HG02759 (cell line): ENCODE results near the gene RBM14.
"Not testable (repeated sequence)": the region's sequence is repeated elsewhere in the genome, so short reads cannot be mapped to it uniquely, and the experiment has no call there.

Source experiments
- ATAC-seq: cut with Tn5 transposase; IDR thresholded peaks from one replicate; pipeline ENCODE4 v1.9.1; 2021; ENCODE audit warnings: mild to moderate bottlenecking, moderate library complexity; ENCODE audit not compliant: unreplicated experiment

RBM14 gene

DNA sequence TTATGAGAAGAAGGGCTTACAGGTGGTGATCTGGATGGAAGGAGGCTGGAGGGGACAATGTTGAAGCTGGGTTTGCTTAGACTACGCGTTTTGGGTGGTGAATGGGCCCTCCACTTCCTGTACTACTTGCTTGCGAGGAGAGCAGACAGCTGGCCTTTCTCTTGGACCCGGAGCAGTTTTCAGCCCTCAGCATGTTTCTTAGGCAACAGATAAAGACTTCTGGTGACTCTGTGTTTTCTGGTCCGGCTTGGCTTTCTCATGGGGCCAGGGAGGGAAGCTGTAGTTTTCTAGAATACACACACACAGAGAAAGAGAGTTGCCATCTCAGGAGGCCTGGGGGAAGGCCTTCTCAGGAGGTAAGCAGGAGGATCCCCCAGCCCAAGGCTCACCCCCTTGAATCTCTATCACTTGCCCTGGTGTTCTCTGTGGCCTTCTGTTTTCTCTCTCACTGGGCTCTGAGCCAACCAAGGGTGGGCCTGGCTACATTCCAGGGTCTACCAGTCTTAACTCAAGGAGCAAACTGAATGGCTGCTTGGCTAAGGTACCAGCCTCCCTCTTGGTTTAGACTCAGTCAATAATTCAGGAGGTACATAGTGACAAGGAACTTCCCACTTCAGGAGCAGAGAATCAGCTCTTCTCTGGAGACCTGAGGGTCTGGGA lies 21.1 kb upstream of the RBM14 start:
- no peak for ATAC-seq

DNA sequence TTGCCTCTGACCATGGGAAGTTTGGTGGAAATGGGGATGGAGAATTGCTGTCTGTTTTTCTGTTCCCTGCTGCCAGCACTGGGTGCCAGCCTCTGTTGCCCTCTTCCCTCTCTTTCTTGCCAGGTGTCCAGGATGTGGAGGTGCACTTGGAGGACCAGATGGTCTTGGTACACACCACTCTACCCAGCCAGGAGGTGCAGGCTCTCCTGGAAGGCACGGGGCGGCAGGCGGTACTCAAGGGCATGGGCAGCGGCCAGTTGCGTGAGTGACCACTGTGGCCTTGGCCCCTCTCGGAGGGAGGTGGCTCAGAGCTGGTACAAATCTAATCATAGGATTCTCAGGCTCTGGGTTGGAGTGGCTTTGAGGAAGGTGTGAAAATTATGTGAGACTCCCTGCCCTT lies 17.4 kb upstream of the RBM14 start:
- no peak for ATAC-seq

DNA sequence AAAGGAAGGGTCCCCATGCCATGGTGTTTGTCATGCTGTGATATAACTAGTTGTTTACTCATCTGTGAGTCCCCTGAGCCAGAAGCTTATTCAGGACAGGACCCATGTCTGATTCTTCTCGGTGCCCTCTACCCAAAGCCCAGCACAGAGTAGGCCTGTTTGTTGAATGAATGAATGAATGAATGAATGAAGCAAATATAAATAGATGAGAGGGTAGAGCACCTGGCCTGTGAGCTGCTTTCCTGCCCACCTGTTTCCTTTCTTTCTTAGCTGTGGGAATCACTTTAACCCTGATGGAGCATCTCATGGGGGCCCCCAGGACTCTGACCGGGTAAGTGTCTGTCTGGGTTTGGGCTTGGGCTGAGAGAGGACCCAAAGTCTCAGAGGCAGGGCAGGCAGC lies 16.2 kb upstream of the RBM14 start:
- ATAC-seq = no peak

DNA sequence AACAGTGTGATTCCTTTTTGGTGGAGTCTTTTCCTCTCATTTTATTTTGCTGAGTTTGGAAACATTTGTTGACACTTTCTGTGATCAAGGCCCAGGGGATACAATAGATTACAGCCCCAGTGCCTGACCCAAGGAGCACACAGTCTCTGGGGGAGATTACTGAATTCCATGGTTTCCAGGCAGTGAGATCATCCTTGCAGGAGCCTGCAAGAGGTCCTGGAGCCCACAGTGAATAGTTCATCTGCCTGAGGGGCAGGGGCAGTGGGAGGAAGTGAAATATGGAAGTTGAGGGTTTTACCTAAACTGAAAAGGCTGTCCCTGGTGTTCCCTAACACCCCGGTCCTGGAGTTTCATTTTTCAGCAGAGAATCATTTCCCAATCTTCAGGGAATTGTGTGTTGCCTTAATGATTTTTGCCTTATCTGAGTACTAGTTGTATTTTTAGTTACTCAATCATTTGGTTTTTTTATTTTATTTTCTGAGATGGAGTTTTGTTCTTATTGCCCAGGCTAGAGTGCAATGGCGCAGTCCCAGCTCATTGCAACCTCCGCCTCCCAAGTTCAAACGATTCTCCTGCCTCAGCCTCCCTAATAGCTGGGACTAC lies 15.7 kb upstream of the RBM14 start:
- ATAC-seq = no peak

DNA sequence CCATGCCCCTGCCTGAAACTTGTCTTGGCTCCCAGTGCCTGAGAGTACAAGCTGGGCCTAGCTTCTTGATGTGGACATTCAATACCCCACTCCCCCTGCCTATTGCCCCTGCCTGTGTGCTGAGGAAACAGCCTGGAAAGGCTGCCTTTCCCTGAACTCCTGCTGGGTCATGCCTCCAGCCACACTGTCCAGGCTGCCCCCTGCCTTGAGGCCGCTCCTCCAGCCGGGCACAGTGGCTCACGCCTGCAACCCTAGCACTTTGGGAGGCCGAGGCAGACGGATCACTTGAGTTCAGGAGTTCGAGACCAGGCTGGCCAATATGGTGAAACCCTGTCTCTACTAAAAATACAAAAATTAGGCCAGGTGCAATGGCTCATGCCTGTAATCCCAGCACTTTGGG lies 13.4 kb upstream of the RBM14 start:
- no peak for ATAC-seq

DNA sequence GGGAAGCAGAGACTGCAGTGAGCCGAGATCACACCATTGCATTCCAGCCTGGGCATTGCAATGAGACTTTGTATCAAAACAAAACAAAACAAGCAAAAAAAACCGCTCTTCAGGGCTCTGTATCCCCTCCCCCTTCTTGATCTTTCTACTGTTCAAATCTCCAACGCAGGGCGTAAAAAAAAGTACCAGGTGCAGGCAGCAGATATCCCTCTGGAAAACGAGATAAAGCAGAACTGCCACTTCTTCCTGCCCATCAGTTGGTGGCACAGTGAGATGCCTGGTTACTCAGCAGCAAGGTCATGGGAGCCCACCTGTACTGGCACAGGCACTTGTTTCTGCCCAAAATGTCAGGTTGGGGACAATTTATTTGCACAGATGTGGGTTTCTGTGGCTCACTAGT lies 12.3 kb upstream of the RBM14 start:
- ATAC-seq = no peak

DNA sequence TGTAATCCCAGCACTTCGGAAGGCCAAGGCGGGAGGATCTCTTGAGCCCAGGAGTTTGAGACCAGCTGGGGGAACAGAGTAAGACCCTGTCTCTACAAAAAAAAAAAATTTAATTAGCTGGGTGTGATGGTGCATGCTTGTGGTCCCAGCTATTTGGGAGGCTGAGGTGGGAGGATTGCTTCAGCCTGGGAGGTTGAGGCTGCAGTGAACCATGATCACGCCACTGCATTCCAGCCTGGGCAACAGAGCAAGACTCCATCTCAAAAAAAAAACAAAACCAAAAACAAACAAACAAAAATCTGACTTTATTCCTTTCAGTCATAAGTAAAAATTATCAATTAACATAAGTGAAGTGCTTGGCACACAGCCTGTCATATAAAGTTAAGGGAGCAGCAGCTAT lies 9.8 kb upstream of the RBM14 start:
- not testable (repeated sequence) for ATAC-seq

DNA sequence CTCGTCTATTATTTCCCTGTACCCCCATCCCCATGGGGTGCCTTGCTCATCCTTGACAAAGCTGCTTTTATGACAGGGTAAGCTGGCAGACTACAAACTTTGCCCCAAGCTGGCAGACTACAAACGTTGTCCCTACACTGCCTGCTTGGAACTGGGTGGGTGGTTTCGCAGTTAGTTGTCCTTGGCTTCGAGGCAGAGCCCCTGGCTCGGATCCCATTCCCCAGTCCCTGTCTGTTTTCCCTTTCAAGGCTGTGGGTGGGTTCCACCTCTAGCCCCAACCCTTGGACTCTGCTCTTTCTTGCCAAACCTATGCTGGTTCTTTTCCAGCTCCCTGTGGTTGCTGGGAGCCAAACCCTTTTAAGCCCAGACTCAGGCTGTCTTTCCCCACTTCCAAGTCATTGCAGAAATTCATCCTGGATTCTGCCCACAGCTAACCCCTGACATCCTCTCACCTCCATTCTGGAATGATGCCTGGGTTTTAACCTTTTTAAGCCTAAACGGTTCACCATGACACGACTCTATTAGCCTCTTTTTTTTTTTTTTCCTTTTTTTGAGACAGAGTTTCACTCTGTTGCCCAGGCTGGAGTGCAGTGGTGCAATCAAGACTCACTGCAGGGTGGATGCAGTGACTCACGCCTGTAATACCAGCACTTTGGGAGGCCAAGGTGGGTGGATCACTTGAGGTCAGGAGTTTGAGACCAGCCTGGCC lies 9.2 kb upstream of the RBM14 start:
- ATAC-seq = no peak

DNA sequence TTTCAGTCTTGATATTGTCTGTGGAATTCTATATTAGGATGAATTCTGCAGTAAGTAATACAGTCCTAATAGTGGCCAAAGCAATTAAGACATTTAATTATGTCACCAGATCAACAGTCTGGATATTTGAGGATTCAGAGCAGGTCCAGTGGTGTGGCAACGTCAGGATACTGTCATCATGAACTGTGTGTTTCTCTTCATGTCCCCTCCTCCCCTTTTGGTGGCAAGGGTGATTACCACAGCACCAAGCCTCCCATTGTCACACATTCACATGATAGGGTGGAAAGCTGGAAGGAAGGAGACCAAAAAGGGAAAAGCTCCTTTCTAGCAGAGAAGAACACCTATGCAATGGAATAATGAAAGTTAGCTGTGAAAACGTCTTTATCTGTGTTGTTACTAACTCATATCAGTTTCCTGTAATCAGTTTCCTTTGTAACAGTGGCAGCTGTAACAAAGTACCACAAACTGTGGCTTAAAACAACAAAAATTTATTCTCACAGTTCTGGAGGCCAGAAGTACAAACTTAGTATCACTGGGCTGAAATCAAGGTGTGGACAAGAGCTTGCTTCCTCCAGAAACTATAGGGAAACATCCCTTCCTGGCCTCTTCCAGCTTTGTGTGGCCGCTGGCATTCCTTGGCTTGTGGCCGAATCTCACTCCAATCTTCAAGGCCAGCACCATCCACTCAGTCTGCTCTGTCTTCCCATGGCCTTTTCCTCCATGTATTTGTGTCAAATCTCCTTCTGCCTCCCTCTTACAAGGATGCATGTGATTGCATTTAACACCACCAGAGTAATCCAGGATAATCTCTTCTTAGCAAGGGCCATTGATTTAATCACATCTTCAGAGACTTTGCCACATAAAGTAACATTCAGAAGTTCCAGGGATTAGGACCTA lies 6.5 kb upstream of the RBM14 start:
- no peak for ATAC-seq

DNA sequence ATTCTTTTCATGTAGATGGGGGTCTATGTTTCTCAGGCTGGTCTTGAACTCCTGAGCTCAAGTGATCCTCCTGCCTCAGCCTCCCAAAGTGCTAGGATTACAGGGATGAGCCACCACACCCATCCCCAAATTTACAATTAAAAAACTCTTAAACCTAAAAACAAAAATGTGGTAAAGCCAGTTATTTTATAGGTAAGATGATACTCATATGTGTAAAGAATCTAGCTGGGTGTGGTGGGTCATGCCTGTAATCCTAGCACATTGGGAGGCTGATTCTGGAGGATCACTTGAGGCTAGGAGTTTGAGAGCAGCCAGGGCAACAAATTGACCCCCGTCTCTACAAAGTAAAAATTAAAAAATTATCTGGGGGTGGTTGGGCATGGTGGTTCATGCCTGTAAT lies 4.0 kb upstream of the RBM14 start:
- ATAC-seq = no peak

DNA sequence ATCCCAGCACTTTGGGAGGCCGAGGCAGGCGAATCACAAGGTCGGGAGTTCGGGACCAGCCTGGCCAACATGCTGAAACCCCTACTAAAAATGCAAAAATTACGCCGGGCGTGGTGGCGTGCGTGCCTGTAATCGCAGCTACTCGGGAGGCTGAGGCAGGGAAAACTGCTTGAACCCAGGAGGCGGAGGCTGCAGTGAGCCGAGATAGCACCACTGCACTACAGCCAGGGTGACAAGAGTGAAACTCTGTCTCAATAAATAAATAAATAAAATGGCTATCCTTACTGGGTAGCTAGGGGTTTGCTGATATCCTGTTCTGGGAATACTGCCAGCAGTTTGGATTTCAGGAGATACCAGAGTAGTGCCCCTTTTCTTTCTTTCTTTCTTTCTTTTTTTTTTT lies 2.4 kb upstream of the RBM14 start:
- no peak for ATAC-seq

DNA sequence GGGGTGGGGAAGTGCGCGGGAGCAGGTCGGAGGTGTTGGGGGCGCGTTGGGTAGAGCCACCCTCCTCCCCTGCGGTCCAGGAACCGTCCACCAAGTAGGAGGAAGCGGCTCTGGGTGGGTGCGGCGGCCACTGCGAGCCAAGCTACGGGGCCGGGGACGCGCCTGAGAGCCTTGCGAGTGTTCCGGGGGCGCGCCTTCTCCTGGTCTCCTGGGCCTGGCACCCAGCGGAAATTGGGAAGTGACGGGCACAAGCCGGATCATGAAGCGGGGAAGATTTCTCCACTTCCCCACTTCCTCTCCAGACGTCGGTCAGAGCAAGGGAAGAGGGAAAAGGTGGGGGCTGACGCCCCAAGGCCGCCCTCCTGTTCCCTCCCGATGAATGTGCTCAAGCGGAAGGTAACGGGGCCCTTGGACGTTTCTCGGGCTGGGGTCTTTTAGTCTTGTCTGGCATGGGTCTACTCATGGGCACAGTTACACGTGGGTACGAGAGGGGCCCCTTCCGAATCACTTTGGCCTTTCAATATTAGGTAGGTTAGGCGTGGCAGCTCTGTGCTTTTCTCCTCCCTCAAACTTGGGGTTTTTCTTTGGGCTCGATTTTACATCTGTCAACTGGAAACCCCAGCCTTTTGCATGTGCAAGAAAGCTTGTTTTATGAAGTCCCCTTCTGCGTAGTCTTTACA lies 865 bp downstream of the RBM14 start:
- ATAC-seq = no peak

DNA sequence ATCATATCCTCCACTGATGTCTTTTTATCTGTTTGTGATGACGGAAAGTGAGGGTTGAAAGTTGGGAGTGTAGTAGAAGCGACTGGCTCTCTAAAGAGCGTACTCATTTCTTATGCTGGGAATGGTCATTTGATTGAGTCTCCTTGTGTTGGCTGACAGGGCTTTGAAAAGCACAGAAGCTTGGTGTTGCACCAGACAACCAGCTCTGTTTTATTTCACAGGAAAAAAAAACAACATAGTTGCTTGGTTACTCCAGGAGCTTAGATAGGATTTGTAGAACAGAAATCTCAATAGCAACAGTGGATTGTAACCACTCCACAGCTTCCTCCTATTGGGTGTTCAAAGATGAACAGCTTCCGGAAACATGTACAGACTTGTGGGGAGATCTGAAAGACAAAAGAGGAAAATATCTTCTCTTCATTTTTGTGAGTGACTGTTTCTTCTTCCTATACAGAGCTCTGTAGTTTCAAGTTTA lies 2.7 kb downstream of the RBM14 start:
- no peak for ATAC-seq

DNA sequence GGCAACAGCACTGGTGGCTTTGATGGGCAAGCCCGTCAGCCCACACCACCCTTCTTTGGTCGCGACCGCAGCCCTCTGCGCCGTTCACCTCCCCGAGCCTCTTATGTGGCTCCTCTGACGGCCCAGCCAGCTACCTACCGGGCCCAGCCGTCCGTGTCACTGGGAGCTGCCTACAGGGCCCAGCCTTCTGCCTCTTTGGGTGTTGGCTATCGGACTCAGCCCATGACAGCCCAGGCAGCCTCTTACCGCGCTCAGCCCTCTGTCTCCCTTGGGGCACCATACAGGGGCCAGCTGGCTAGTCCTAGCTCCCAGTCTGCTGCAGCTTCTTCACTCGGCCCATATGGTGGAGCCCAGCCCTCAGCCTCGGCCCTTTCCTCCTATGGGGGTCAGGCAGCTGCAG lies 8.0 kb downstream of the RBM14 start:
- no peak for ATAC-seq

DNA sequence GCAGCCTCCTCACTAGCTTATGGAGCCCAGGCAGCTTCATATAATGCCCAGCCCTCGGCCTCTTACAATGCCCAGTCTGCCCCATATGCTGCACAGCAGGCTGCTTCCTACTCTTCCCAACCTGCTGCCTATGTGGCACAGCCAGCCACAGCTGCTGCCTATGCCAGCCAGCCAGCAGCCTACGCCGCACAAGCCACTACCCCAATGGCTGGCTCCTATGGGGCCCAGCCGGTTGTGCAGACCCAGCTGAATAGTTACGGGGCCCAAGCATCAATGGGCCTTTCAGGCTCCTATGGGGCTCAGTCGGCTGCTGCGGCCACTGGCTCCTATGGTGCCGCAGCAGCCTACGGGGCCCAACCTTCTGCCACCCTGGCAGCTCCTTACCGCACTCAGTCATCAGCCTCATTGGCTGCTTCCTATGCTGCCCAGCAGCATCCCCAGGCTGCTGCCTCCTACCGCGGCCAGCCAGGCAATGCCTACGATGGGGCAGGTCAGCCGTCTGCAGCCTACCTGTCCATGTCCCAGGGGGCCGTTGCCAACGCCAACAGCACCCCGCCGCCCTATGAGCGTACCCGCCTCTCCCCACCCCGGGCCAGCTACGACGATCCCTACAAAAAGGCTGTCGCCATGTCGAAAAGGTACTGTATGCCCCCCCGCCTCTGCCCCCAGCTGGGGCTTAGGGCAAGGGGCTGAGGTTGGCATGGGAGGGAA lies 8.8 kb downstream of the RBM14 start:
- no peak for ATAC-seq

DNA sequence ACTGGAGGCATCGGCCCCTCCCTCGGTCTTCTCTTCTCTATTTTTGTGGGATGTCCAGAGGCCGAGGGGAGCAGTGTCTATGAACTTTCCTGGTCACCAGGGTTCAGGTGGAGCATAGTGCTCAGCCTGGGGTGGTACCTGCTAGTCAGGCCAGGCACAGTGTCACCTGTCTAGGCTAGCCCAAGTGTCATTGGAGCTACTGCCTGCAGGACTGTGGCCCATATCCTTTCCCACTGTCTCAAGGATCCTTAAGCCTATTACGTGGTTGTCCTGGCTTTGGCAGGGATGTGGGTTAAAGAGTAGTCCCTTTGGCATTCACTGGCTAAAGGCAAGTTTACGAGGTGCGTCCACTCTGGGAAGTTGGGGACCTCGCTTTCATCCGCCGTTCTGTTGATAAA lies 9.3 kb downstream of the RBM14 start:
- no peak for ATAC-seq

DNA sequence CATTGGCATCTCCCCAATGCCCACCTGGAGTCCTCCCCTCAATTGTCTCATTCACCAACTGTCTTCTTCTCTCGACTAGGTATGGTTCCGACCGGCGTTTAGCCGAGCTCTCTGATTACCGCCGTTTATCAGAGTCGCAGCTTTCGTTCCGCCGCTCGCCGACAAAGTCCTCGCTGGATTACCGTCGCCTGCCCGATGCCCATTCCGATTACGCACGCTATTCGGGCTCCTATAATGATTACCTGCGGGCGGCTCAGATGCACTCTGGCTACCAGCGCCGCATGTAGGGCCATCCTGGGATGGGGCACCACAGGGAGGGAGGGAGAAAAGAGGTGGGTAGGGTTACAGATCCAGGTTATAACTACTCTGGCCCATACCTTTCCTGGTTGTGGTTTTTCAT lies 10.0 kb downstream of the RBM14 start:
- no peak for ATAC-seq

DNA sequence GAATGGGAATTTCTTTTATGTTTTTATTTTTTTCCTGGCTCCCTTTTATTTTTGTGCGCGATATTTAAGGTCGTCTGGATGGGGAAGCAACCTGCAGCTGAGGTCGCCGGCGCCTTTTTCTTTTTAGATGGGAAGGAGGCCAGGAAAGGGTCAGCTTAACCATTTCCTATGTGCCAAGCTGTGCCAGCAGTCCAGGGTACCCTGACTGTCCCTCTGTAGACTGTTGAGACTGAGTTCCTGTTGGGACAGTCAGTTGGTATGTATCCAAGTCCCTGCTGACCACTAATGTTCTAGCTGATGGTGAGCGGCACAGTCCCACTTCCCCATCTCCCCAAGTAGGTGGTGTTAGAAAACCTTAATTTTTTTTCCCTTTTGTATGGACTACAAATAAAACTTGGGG lies 10.5 kb downstream of the RBM14 start:
- no peak for ATAC-seq

DNA sequence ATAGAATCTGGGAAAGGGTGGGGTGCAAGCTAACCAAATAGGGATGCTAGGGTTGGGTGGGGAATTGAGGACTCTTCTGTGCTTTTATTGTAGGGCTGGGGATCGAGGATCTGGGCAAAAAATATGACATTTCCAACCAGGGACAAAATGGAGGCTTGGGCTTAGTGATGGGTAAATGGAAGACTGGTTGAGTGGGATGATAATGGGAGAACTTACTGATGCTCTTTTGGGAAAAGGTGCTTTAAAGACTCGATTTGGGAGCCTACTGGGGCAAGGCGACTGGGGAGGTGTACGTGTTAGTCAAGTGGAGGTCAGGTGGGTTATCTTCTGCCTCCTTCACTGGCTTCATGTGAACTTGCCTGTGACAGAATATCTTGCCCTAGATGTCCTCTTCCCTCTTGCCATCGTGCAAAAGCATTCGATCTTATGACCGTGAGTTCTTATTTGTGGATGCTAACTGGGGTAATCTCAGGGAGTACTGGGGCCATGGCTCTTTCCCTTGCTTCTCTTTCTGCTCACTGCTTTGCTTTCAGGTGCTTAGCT lies 11.7 kb downstream of the RBM14 start:
- no peak for ATAC-seq

DNA sequence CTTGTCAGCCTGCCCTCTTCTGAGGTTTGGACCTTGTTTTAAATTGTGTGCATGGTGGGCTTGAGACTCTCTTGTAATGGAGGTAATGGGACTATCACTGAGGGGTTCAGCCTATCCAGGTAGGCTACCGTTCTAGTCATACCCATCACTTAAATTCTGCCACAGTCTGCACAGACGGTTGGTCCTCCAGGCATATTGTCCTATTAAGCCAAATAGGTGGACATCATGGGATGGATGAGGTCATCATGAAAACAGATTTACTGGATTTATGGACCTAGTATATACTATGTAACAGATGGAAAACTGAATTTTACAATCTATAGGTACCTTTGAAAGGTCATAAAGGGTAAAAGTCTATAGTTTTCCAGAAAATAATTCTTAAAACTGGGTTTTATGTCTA lies 12.9 kb downstream of the RBM14 start:
- ATAC-seq = no peak
